ENCODE measurements around the gene AGBL1.

DNA sequence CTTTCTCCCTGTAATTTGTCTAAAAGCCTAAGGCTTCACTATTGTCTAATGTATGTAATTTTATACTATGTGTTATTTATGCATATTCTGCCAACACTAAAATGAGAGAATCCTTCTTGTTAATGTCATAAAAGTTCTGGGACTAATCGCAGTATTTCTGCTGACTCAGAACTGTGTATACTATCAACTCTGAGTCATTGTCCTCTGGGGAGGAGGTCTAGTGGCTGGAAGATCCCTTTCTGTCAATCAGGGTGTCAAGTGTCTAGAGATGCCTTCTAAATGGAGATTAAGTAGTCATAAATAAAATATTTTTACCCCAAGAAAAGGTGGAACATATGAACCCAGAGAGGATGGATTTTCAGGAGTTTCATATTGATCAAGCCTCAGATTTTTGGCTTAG is 473.4 kb downstream of the AGBL1 start:
- TF ChIP-seq, protein P1, sequence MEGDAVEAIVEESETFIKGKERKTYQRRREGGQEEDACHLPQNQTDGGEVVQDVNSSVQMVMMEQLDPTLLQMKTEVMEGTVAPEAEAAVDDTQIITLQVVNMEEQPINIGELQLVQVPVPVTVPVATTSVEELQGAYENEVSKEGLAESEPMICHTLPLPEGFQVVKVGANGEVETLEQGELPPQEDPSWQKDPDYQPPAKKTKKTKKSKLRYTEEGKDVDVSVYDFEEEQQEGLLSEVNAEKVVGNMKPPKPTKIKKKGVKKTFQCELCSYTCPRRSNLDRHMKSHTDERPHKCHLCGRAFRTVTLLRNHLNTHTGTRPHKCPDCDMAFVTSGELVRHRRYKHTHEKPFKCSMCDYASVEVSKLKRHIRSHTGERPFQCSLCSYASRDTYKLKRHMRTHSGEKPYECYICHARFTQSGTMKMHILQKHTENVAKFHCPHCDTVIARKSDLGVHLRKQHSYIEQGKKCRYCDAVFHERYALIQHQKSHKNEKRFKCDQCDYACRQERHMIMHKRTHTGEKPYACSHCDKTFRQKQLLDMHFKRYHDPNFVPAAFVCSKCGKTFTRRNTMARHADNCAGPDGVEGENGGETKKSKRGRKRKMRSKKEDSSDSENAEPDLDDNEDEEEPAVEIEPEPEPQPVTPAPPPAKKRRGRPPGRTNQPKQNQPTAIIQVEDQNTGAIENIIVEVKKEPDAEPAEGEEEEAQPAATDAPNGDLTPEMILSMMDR (IDR thresholded peaks at IDR 0.05), result no peak
- TF ChIP-seq POLR2A (IDR thresholded peaks at IDR 0.05), result no peak

All from transverse colon (tissue), 3 donors.